Stimulated activated CD4-positive, alpha-beta T cell treated with anti-CD3 and anti-CD28 coated beads, Interleukin-1b, Interleukin-23, amount 100 ng/mL, for 48 hours (primary cell): ENCODE results near the gene B3GNT8.
"Not testable (repeated sequence)": the region's sequence is repeated elsewhere in the genome, so short reads cannot be mapped to it uniquely, and the experiment has no call there.

ENCODE experiments used
- DNase-seq: peaks from one replicate; pipeline ENCODE4 v3.0.0-alpha.2; 2020

Gene B3GNT8, protein sequence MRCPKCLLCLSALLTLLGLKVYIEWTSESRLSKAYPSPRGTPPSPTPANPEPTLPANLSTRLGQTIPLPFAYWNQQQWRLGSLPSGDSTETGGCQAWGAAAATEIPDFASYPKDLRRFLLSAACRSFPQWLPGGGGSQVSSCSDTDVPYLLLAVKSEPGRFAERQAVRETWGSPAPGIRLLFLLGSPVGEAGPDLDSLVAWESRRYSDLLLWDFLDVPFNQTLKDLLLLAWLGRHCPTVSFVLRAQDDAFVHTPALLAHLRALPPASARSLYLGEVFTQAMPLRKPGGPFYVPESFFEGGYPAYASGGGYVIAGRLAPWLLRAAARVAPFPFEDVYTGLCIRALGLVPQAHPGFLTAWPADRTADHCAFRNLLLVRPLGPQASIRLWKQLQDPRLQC

GRCh38 chr19:41426952-41427646 is at the start of gene B3GNT8:
Gene B3GNT8 (minus strand): TSS chr19:41427374. CDS start chr19:41426778, 596 bp downstream.
- DNase-seq = peak; percentile 38

- no peak for DNase-seq
Observed at GRCh38 chr19:41476583-41476982, 49.4 kb upstream of the B3GNT8 start.

GRCh38 chr19:41463257-41464256 is 36.4 kb upstream of the B3GNT8 start:
- not testable (repeated sequence) for DNase-seq

- no peak for DNase-seq
Observed at GRCh38 chr19:41462497-41462896, 35.3 kb upstream of the B3GNT8 start.

DNA sequence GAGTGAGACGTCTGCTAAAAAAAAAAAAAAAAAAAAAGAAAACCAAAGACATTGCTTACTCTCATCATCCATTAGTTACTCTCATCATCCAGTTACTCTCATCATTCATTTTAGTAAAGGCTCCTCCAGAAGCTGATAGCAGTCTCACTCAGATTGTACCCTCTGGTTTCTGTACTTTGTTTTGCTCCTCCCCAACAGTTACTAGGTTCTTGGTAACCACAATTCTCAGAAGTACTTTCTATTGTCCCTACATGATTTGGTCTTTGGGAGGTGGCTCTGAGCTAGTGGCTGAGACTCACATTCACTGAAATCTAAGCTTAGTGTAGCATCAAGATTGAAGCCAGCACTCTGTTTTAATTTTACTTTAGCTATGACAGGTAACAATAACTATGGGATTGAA is 30.1 kb upstream of the B3GNT8 start:
- no peak for DNase-seq

GRCh38 chr19:41456342-41456918 is 29.3 kb upstream of the B3GNT8 start:
- DNase-seq = no peak

DNA sequence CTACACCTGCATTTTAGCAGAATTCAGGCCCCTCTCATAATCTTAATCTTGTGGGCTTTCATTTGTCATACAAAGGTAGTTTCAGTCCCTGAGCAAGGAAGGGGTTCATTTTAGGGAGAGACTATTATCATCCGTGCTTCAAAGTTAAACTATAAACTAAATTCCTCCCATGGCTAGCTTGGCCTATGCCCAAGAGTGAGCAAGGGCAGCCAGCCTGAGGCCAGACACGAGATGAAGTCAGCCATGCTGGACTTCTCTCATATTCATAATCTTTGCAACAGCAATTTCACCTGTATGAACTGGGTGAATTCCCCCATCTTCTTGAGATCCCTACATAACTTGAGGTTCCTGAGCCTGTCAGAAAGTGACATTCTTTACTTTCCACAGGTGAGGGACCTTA is 28.8 kb upstream of the B3GNT8 start:
- no peak for DNase-seq

DNA sequence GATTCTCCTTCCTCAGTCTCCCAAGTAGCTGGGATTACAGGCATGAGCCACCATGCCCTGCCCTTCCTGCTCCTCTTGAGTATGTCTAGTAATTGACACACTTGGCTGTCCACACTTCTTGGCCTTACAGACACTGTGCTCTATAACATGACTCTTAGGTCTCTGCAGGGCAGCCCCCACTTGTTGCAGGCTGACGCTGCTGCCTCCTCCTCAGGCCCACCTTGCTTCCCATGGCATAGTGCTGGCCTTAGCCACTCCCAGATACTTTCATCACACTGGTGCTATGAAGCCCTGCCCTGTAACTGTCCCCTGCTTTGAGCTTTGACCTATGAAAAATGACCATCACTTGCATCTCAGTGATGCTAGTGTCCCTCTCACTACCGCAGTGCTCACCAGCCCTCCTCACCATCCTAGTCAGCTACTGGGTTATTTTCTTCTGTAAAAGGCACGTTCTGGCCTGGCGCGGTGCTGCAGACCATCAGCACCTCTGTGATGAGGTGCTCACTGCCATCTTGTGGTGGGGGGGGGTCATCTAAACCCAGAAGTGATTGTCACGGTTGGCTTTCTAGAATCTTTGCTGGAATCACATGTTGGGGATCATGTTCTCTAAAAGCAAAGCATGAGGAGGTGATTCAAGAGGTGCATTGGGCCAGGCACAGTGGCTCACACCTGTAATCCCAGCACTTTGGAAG is 25.6 kb upstream of the B3GNT8 start:
- no peak for DNase-seq

DNA sequence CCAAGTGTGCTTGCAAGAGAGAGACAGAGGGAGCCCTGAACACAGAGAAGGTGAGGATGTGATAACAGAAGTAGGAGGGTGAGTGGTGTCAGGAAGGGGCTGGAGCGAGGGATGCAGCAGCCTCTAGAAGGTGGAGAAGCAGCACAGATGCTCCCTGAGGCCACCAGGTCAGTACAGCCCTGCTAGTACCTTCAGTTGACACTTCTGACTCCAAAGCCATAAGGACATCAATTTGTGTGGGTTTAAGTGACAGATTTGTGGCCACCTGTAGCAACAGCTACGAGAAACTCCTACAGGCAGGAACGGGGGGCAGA is 22.6 kb upstream of the B3GNT8 start:
- DNase-seq = no peak

GRCh38 chr19:41449079-41449864 is 22.1 kb upstream of the B3GNT8 start:
- DNase-seq = peak; percentile 70

DNA sequence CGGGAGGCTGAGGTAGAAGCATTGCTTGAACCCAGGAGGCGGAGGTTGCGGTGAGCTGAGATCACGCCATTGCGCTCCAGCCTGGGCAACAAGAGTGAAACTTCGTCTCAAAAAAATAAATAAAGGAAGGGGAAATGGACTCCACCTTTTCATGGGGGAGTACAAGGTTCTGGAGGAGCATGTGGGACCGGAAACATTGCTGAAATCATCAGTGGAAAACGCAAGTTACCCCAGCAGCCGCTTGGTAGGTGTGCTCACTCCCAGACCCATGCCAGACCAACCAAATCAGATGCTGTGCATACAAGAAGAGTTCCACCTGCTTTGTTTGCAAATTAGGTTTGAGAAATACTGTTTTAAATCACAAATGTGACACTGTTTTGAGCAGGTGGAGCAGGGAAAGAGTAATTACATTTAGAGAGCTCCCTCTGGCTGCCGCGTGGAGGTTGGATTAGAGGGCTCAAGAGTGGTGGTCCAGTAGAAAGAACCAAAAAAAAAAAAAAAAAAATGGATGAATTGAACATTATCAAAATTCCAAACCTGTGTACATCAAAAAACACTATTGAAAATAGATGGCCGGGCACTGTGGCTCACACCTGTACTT is 20.7 kb upstream of the B3GNT8 start:
- no peak for DNase-seq

DNA sequence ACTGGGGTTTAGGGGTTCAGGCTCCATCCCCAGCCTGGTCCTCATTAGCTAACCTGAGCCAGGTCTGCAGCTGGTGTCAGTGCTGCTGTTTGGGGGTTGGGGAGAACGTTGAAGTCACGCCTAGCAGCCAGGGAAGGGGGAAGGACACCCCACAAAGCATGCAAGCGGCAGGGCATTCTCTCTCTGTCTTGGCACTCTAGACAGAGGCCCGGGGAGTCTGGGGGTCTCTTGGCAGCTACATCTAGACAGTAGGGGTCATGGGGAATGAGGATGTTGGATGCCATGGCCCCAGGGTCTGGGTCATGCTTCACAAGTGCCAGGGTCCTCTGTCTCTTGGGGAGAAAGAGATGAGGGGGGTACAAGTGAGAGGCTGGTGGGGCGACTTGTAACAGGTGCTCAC is 18.4 kb upstream of the B3GNT8 start:
- no peak for DNase-seq

- no peak for DNase-seq
Observed at GRCh38 chr19:41443813-41444455, 16.8 kb upstream of the B3GNT8 start.

- no peak for DNase-seq
Observed at GRCh38 chr19:41442473-41443355, 15.5 kb upstream of the B3GNT8 start, which contains the start of gene ERICH4. Gene ERICH4 (plus strand): TSS chr19:41443156. CDS start chr19:41443170, 14 bp downstream.

GRCh38 chr19:41441321-41441945 is 14.3 kb upstream of the B3GNT8 start:
- no peak for DNase-seq

GRCh38 chr19:41439441-41440222 is 12.5 kb upstream of the B3GNT8 start, which contains the start of gene DMAC2:
Gene DMAC2 (minus strand): TSS chr19:41439912. CDS start chr19:41439899, 13 bp downstream.
- DNase-seq = peak; percentile 98

- no peak for DNase-seq
Observed at GRCh38 chr19:41437944-41438574, 10.9 kb upstream of the B3GNT8 start.

GRCh38 chr19:41436674-41436951 is 9.4 kb upstream of the B3GNT8 start:
- DNase-seq = no peak
